GM13977 (cell line): Measurements from ENCODE around the gene DNASE1L1.

Experiments used
- DNase-seq: peaks from one replicate; pipeline ENCODE4 v3.0.0; 2012; ENCODE audit warnings: low spot score
- in situ Hi-C: fragments of 300-500 bp; cut with MboI; formaldehyde crosslinking; loops from one replicate; pipeline ENCODE4 v1.12.0; 2022; ENCODE audit warnings: low sequenced_read_pairs, low pct_unique_long_range_greater_than_20kb, mixed read lengths, inconsistent platforms; ENCODE audit not compliant: unreplicated experiment
- TF ChIP-seq, protein P1 (sequence below): IDR thresholded peaks from 2 replicates; pipeline ENCODE4 v1.5.1; 2012; ENCODE audit warnings: mild to moderate bottlenecking, control low read depth; ENCODE audit not compliant: insufficient read depth; ENCODE audit errors: extremely low read depth, missing control alignments

Gene DNASE1L1

DNA sequence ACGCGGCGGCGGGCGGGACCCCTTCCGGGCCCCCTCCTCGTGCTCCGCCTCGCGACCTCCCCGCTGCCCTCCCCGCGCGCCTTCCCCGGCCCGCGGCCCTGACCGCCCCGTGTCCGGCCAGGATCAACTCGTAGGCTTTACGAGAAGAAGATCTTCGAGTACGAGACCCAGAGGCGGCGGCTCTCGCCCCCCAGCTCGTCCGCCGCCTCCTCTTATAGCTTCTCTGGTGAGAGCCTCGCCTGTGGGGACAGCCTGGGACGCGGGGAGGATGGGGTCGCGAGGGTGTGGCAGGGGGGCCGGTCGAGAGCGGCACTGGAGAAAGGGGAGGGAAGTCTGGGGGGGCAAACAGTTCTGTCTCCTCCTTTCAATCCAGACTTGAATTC is 29.5 kb downstream of the DNASE1L1 start:
- TF ChIP-seq, protein P1, sequence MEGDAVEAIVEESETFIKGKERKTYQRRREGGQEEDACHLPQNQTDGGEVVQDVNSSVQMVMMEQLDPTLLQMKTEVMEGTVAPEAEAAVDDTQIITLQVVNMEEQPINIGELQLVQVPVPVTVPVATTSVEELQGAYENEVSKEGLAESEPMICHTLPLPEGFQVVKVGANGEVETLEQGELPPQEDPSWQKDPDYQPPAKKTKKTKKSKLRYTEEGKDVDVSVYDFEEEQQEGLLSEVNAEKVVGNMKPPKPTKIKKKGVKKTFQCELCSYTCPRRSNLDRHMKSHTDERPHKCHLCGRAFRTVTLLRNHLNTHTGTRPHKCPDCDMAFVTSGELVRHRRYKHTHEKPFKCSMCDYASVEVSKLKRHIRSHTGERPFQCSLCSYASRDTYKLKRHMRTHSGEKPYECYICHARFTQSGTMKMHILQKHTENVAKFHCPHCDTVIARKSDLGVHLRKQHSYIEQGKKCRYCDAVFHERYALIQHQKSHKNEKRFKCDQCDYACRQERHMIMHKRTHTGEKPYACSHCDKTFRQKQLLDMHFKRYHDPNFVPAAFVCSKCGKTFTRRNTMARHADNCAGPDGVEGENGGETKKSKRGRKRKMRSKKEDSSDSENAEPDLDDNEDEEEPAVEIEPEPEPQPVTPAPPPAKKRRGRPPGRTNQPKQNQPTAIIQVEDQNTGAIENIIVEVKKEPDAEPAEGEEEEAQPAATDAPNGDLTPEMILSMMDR, result no peak
- no peak for DNase-seq
- in situ Hi-C loops, result no loop called here

DNA sequence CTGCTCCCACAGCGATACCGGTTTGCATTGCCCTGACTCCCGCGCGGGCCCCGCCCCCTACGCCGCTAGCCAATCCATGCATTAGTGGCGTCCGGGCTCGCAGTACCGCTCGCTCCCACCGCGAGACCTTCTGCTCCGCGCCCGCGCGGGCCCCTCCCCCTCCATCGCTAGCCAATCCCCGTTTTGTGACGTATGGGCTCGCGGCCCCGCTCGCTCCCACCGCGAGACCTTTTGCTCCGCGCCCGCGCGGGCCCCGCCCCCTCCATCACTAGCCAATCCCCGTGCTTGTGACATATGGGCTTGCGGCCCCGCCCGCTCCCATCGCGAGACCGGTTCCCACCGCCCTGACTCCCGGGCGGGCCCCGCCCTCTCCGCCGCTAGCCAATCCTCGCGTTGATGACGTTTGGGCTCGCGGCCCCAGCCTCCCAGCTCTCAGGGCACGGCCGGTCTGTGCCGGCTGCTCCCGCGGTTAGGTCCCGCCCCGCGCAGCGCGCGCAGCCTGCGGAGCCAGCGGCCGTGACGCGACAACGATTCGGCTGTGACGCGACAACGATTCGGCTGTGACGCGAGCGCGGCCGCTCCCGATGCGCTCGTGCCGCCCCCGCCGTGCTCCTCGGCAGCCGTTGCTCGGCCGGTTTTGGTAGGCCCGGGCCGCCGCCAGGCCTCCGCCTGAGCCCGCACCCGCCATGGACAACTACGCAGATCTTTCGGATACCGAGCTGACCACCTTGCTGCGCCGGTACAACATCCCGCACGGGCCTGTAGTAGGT is 30.1 kb downstream of the DNASE1L1 start, which contains the start of gene EMD:
Gene EMD, plus strand, starts transcription at position 497 of the 770 bp plus-strand sequence. Its CDS starts 190 bp downstream, at position 687.
- TF ChIP-seq, protein P1, result no peak
- DNase-seq, result peak; percentile 94
- in situ Hi-C loops, result no loop called here

DNA sequence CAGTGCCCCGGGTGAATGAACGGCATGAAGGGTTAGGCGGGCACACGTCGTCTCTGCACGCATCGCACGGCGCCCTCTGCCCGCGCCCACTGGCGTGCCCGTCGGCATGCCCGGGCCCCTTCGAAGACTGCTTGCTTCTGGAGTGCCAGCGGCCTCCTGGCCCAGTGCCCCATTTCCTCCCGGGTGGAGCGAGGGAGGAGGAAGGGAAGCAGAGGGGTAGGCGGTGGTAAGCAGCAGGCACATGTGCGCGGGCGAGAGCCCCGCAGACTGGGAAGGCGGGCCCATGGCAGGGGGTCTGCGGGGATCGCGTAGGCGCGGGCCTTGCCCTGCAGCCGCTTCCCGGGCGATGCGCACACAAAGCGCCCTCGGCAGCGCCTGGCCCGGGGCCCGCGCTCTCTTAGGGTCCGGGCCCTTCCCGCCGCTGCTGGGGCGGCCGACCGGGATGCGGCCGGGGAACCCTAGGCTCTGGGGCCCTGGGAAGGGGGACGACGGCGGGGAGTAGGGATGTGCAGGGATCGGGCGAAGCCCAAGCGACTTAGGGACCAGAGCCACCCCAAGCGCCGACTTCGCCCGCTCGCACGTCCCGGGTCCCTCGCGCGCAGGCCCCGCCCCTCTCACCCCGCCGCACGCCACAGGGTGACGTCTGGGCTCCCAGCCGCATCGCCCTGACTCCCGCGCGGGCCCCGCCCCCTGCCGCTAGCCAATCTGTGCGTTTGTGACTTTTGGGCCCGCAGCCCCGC is 30.8 kb downstream of the DNASE1L1 start:
- DNase-seq, result no peak
- in situ Hi-C loops, result no loop called here
- TF ChIP-seq, protein P1, result no peak

DNA sequence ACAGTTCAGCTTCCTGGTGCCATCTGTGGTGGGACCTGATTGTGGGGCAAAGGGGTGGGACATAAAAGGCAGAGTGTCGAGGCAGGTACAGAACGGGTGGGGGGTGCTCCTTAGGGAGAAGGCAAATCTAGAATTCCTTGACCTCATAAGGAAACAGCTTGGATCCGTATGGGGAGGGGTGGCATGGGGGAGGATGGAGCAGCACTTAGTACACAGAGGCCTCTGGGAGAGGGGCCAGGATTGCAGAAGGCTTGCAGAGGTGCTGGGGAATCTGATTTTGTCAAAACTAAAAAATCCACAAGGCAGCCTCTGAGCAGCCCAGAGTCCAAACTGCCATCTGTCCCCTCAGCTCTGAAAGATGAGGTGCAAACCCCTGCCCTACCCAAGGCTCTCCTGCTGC is 32.3 kb downstream of the DNASE1L1 start:
- in situ Hi-C loops, result no loop called here
- TF ChIP-seq, protein P1, result no peak
- DNase-seq, result no peak

DNA sequence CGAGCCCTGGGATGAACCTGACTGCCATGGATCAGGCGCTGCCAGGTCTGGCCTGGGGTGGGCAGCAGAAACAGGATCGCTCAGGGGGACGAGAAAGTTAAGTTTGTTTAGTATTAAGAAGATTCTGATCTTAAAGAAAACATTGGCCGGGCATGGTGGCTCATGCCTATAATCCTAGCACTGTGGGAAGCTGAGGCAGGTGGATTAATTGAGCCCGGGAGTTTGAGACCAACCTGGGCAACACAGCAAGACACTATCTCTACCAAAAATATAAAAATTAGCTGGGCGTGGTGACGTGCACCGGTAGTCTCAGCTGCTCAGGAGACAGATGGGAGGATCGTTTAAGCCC is 33.9 kb downstream of the DNASE1L1 start:
- TF ChIP-seq, protein P1, result no peak
- in situ Hi-C loops, result no loop called here
- no peak for DNase-seq

DNA sequence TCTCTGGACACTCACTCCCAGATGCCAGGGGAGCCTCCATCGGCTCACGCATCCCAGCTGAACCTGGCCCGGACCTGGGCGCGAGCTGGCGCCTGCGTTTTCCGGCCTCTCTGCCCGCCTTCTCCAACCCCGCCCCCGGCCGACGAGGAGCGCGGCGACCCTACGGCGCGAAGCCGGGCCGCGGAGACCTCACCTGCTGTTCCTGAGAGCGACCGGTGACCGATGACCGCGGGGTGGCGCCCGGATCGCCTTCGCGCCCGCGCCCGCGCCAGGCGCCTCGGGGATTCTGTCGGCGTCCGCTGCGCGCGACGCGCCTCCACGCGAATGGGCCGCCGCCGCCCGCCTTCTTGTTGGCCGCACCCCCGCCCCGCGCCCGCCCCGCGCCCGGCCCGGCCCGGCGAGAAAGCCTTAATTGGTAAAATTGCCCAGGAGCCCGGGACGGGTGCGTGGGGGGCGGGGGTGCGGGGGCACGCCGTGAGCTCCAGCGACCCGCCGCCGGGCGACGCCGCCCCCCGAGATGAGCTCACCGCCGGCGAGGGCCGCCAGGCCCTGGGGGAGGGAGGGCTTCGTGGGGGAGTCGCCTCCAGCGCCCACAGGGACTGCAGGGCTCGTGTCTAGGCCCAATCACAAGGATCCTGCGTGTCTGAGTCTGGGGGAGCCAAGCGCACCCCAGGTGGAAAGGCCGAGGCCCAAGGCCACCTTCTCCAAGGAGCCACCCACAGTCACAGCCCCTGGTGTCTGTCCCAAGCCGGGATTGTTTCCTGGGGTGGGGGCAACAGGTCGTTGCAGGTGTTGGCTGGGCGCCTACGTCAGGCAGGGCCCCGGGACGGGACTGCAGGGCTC is 34.5 kb downstream of the DNASE1L1 start, which contains the start of gene FLNA:
Gene FLNA, minus strand, starts transcription at position 322 of the 843 bp plus-strand sequence. CDS start 3,389 bp downstream, outside the sequence.
- in situ Hi-C loops, result no loop called here
- peak; percentile 64 for DNase-seq
- TF ChIP-seq, protein P1, result peak; percentile 45
